Breast epithelium (tissue), 3 donors: Measurements from ENCODE around the gene SPANXN2.
"Not testable (repeated sequence)": the region's sequence is repeated elsewhere in the genome, so short reads cannot be mapped to it uniquely, and the experiment has no call there.

ENCODE experiments used
- POLR2A ChIP-seq: fragments of 450-650 bp; IDR thresholded peaks from one replicate; pipeline ENCODE4 v1.6.1; 2016; ENCODE audit warnings: antibody characterized with exemption, mild to moderate bottlenecking, moderate library complexity
- POLR2AphosphoS5 ChIP-seq, 3 donors: sonication (generic); formaldehyde crosslinking; IDR thresholded peaks; one replicate each; pipeline ENCODE4 v1.6.1; 2017; ENCODE audit warnings: antibody characterized with exemption in 3 of 3
- TF ChIP-seq, protein P1 (sequence below), 3 donors: fragments of 450-650 bp; IDR thresholded peaks; one replicate each; pipeline ENCODE4 v1.5.1; 2016 to 2017; ENCODE audit warnings: antibody characterized with exemption in 3 of 3, mild to moderate bottlenecking in 3 of 3, moderate library complexity in 3 of 3

DNA sequence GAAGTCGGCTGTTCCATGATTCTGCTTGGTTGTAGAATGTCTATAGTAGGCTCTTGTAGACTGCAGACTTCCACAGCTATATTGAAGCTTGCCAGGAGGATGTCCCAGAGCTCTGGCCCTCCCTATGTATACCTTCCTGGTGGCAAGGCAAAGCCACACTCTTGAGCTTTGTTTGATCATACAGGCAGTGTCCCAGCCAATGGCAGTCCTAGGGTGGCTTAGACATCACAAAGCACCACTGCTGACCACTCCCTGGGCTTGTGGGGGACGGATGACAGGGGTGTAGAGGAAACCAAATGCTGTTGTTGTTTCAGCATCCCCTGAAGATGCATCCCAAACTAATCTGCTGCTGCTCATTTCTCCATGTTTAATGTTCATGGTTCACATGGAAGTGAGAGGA lies at the start of gene SPANXN2:
- TF ChIP-seq, protein P1, sequence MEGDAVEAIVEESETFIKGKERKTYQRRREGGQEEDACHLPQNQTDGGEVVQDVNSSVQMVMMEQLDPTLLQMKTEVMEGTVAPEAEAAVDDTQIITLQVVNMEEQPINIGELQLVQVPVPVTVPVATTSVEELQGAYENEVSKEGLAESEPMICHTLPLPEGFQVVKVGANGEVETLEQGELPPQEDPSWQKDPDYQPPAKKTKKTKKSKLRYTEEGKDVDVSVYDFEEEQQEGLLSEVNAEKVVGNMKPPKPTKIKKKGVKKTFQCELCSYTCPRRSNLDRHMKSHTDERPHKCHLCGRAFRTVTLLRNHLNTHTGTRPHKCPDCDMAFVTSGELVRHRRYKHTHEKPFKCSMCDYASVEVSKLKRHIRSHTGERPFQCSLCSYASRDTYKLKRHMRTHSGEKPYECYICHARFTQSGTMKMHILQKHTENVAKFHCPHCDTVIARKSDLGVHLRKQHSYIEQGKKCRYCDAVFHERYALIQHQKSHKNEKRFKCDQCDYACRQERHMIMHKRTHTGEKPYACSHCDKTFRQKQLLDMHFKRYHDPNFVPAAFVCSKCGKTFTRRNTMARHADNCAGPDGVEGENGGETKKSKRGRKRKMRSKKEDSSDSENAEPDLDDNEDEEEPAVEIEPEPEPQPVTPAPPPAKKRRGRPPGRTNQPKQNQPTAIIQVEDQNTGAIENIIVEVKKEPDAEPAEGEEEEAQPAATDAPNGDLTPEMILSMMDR (IDR thresholded peaks at IDR 0.05): not testable (repeated sequence)
- TF ChIP-seq POLR2AphosphoS5 (IDR thresholded peaks at IDR 0.05); POLR2A: not testable (repeated sequence)
